Large intestine (tissue), 3 donors: ENCODE results near the gene GPR87. TPM values are rescaled to one million over a fixed set of nuclear protein-coding genes. Genes with fewer than 3 reads are reported as not detected.

Source experiments
- DNase-seq, 2 donors: peaks; one replicate each; pipeline versions ENCODE4 v3.0.0 to v3.0.0-alpha.2; 2013
- H3K27ac ChIP-seq: one replicate; pipeline ENCODE4 v1.5.1; 2013; ENCODE audit warnings: low read length
- H3K27me3 ChIP-seq: 2 replicates; pipeline ENCODE4 v1.6.1; 2013; ENCODE audit warnings: low read length; ENCODE audit not compliant: control insufficient read depth, insufficient read depth
- H3K36me3 ChIP-seq: 2 replicates; pipeline ENCODE4 v1.6.1; 2013; ENCODE audit warnings: low read length; ENCODE audit not compliant: control insufficient read depth, insufficient read depth
- H3K4me1 ChIP-seq: one replicate; pipeline ENCODE4 v1.6.1; 2013; ENCODE audit warnings: low read length; ENCODE audit not compliant: control insufficient read depth, insufficient read depth
- H3K4me3 ChIP-seq: one replicate; pipeline ENCODE4 v1.5.1; 2013; ENCODE audit warnings: low read length
- H3K9me3 ChIP-seq: one replicate; pipeline ENCODE4 v1.6.1; 2013; ENCODE audit warnings: mild to moderate bottlenecking, low read depth, low read length, moderate library complexity; ENCODE audit not compliant: control insufficient read depth
- WGBS: methylation state at CpG from one replicate; pipeline ENCODE4 v1.1.5; 2013; ENCODE audit warnings: low lambda C conversion rate; ENCODE audit not compliant: insufficient coverage; 5-methylcytosine and 5-hydroxymethylcytosine counted together
- polyA plus RNA-seq: library from polyadenylated mRNA; unstranded; fragments of 120-200 nt; gene quantifications from one replicate; pipeline ENCODE4 v1.2.1, GENCODE V29; 2013

The GPR87 gene
- polyA plus RNA-seq, 1 donor = not detected

GRCh38 chr3:151267066-151267465, 49.6 kb downstream of the GPR87 start:
- no CpG with 5 or more reads among the region's 1 CpG for WGBS
- Histone ChIP-seq H3K27ac (no peak overlapping the region), H3K27me3 (no peaks in the 10 kb centered on the region), H3K36me3 (no peaks in the 10 kb centered on the region), H3K9me3 (no peaks in the 10 kb centered on the region), H3K4me1 (no peaks in the 10 kb centered on the region), H3K4me3 (no peak overlapping the region)
- no peak for DNase-seq

- Histone ChIP-seq H3K4me1 (no peaks in the 10 kb centered on the region), H3K9me3 (no peaks in the 10 kb centered on the region), H3K27ac (no peak overlapping the region), H3K27me3 (no peaks in the 10 kb centered on the region), H3K4me3 (no peak overlapping the region), H3K36me3 (no peaks in the 10 kb centered on the region)
- no CpG with 5 or more reads among the region's 5 CpGs for WGBS
- DNase-seq = no peak
Observed at GRCh38 chr3:151265866-151266265, 50.8 kb downstream of the GPR87 start.

- H3K27ac ChIP-seq = no peak overlapping the region
- WGBS = 82% methylated on average over 5 of the region's 5 CpGs
Observed at GRCh38 chr3:151265166-151265565, 51.5 kb downstream of the GPR87 start.

GRCh38 chr3:151264605-151265004, 52.0 kb downstream of the GPR87 start:
- Histone ChIP-seq H3K27ac (no peak overlapping the region), H3K4me3 (no peak overlapping the region)

More at GRCh38 chr3:151265166-151265565, 51.5 kb downstream of the GPR87 start:
- Histone ChIP-seq H3K4me3 (no peak overlapping the region), H3K9me3 (no peaks in the 10 kb centered on the region), H3K4me1 (no peaks in the 10 kb centered on the region), H3K27me3 (no peaks in the 10 kb centered on the region), H3K36me3 (no peaks in the 10 kb centered on the region)
- DNase-seq = no peak

GRCh38 chr3:151262871-151263525, 53.6 kb downstream of the GPR87 start:
- 100% methylated on average over 1 of the region's 8 CpGs for WGBS

More at GRCh38 chr3:151264605-151265004, 52.0 kb downstream of the GPR87 start:
- no peaks in the 10 kb centered on the region for H3K4me1 ChIP-seq
- no peaks in the 10 kb centered on the region for H3K36me3 ChIP-seq
- no peaks in the 10 kb centered on the region for H3K27me3 ChIP-seq
- no peaks in the 10 kb centered on the region for H3K9me3 ChIP-seq
- no CpG with 5 or more reads among the region's 1 CpG for WGBS
- no peak for DNase-seq

GRCh38 chr3:151259664-151260063, 57.0 kb downstream of the GPR87 start:
- 36% methylated on average over 2 of the region's 3 CpGs for WGBS
- no peaks in the 10 kb centered on the region for H3K36me3 ChIP-seq
- H3K4me1 ChIP-seq = no peaks in the 10 kb centered on the region
- H3K4me3 ChIP-seq = no peak overlapping the region
- H3K27me3 ChIP-seq = no peaks in the 10 kb centered on the region
- H3K9me3 ChIP-seq = no peaks in the 10 kb centered on the region
- DNase-seq = no peak
- H3K27ac ChIP-seq = no peak overlapping the region

More at GRCh38 chr3:151262871-151263525, 53.6 kb downstream of the GPR87 start:
- Histone ChIP-seq H3K9me3 (no peaks in the 10 kb centered on the region), H3K4me1 (no peaks in the 10 kb centered on the region), H3K4me3 (no peak overlapping the region), H3K27ac (no peak overlapping the region), H3K27me3 (no peaks in the 10 kb centered on the region), H3K36me3 (no peaks in the 10 kb centered on the region)
- no peak for DNase-seq

GRCh38 chr3:151256749-151257148, 59.9 kb downstream of the GPR87 start:
- no peaks in the 10 kb centered on the region for H3K27me3 ChIP-seq
- no peaks in the 10 kb centered on the region for H3K36me3 ChIP-seq
- H3K4me1 ChIP-seq = no peaks in the 10 kb centered on the region
- H3K4me3 ChIP-seq = no peak overlapping the region
- no peak overlapping the region for H3K27ac ChIP-seq
- no peaks in the 10 kb centered on the region for H3K9me3 ChIP-seq
- 86% methylated on average over 1 of the region's 1 CpG for WGBS
- no peak for DNase-seq

- DNase-seq = no peak
- Histone ChIP-seq H3K27ac (no peak overlapping the region), H3K27me3 (no peaks in the 10 kb centered on the region), H3K4me3 (no peak overlapping the region), H3K4me1 (no peaks in the 10 kb centered on the region), H3K36me3 (no peaks in the 10 kb centered on the region), H3K9me3 (no peaks in the 10 kb centered on the region)
- no CpG with 5 or more reads among the region's 3 CpGs for WGBS
Observed at GRCh38 chr3:151248772-151249337, 67.8 kb downstream of the GPR87 start.

Other genes starting within 250 kb of the GPR87 start
- 5.4 TPM for gene MED12L, start 231.2 kb downstream of the GPR87 start, polyA plus RNA-seq
- 2.5 TPM for gene GPR171, start 113.6 kb downstream of the GPR87 start, polyA plus RNA-seq
- 2.8 TPM for gene P2RY14, start 38.3 kb downstream of the GPR87 start, polyA plus RNA-seq
- gene P2RY13, start 12.7 kb upstream of the GPR87 start, polyA plus RNA-seq = 4.9 TPM
- gene P2RY12, start 67.9 kb upstream of the GPR87 start, polyA plus RNA-seq = 2.3 TPM
- 1.7 TPM for gene IGSF10, start 144.2 kb upstream of the GPR87 start, polyA plus RNA-seq